ENCODE data around the gene GNAO1. TPM values are rescaled to one million over a fixed set of nuclear protein-coding genes. Genes with fewer than 3 reads are reported as not detected.

GNAO1 gene
- total and polyA plus RNA-seq, 2 experiments from 2014 or later = under 0.01 to 0.18 TPM

DNA sequence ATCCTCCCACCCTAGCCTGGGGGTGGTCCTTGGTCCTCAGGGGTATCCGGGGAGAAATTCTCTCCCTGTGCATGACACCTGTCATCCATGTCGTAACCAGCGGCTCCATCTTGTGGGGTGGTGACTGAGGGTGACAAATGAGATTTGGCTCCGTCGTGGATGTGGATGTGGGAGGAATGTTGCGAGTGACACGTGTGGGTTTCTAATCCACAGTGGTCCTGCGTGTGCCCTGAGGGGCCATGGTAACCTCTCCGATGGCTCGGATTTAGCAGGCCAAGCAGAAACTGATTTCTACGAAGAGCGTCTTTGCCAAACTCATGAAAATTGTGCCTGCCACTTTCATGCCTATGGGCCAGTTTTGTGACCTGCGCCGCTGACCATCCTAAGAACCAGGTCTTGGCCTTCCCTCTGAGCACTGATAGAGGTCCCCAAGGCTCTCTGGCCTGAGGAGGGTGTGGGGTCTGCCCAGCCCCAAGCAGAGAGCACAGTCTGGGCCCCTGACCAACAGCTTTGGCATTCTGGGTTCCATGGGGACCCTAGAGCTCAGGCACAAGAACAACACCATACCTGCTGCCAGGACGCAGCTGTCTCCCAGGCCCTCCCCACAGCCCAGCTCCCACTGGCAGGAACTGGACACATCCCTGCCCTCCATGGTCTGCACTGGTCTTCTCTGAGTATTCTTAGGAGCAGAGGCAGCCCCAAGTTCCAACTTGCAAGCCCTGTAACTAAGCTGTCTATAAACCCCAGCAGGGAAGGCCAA is 155.0 kb downstream of the GNAO1 start:
- in situ Hi-C loops (cut with MboI) = no loop called here
- no peak overlapping the region for H3K9ac ChIP-seq

DNA sequence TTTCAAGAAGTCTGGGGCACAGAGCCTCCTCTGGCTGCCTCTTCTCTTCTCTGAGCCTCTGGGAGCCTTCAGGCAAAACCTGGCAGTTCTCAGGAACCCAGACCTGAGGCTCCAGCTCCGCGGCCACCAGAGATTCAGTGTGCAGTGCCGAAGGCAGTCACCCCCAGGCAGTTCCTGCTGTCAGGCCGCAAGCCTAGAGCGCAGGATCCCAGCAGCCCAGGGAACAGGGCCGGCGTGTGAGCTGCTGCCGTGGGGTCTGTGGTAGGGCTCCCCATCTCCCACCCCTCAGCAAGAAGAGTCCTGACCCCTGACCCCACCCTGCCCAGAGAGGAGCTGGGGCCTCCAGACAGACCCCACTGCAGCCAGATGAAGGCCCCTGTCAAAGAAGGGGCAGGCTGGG is 155.9 kb downstream of the GNAO1 start:
- H3K79me2 ChIP-seq (ENCODE audit: insufficient read depth) = no peaks in the 10 kb centered on the region
- H3K9ac ChIP-seq = no peak overlapping the region
- TF ChIP-seq EZH2phosphoT487 (IDR thresholded peaks at IDR 0.05; ENCODE audit: insufficient read depth, low read depth) = no peak
- TF ChIP-seq EZH2 (IDR thresholded peaks at IDR 0.05; ENCODE audit: insufficient read depth, poor library complexity, severe bottlenecking) = no peak
- H2AFZ ChIP-seq = no peak overlapping the region
- no peak overlapping the region for H3K27ac ChIP-seq
- H3K27me3 ChIP-seq (replicated peaks; ENCODE audit: insufficient read depth) = no peaks in the 10 kb centered on the region
- no peak overlapping the region for H3K4me3 ChIP-seq
- H3K9me2 ChIP-seq (ENCODE audit: insufficient read depth) = no peaks in the 10 kb centered on the region
- H3K36me3 ChIP-seq (ENCODE audit: low read depth) = no peaks in the 10 kb centered on the region
- H3K9me3 ChIP-seq (ENCODE audit: low read depth) = no peaks in the 10 kb centered on the region
- DNase-seq = no peak
- H4K20me1 ChIP-seq (ENCODE audit: insufficient read depth) = no peaks in the 10 kb centered on the region
- H3K4me1 ChIP-seq (ENCODE audit: insufficient read depth) = no peaks in the 10 kb centered on the region
- in situ Hi-C loops (cut with MboI) = no loop called here
- no peak overlapping the region for H3K4me2 ChIP-seq (ENCODE audit: unreplicated experiment)
- H3F3A ChIP-seq (ENCODE audit: insufficient read depth) = no peaks in the 10 kb centered on the region
- WGBS, 2 experiments (ENCODE audit: low coverage in 1 of 2, low lambda C conversion rate in 2 of 2, missing lambda C conversion rate in 2 of 2) = 90 to 95% methylated on average over 8 of the region's 8 CpGs

More for the DNA sequence above, 155.0 kb downstream of the GNAO1 start:
- Histone ChIP-seq H3K4me1 (ENCODE audit: insufficient read depth) (no peaks in the 10 kb centered on the region), H3K79me2 (ENCODE audit: insufficient read depth) (no peaks in the 10 kb centered on the region), H4K20me1 (ENCODE audit: insufficient read depth) (no peaks in the 10 kb centered on the region), H3K27ac (no peak overlapping the region), H2AFZ (no peak overlapping the region), H3K4me2 (ENCODE audit: unreplicated experiment) (no peak overlapping the region), H3K27me3 (replicated peaks; ENCODE audit: insufficient read depth) (no peaks in the 10 kb centered on the region), H3K4me3 (no peak overlapping the region), H3K9me2 (ENCODE audit: insufficient read depth) (no peaks in the 10 kb centered on the region), H3K36me3 (ENCODE audit: low read depth) (no peaks in the 10 kb centered on the region), H3F3A (ENCODE audit: insufficient read depth) (no peaks in the 10 kb centered on the region), H3K9me3 (ENCODE audit: low read depth) (no peaks in the 10 kb centered on the region)
- WGBS, 2 experiments (ENCODE audit: low coverage in 1 of 2, low lambda C conversion rate in 2 of 2, missing lambda C conversion rate in 2 of 2) = 85 to 86% methylated on average over 15 of the region's 15 CpGs
- DNase-seq = no peak
- no peak for TF ChIP-seq EZH2phosphoT487 (IDR thresholded peaks at IDR 0.05; ENCODE audit: insufficient read depth, low read depth)
- TF ChIP-seq EZH2 (IDR thresholded peaks at IDR 0.05; ENCODE audit: insufficient read depth, poor library complexity, severe bottlenecking) = no peak

DNA sequence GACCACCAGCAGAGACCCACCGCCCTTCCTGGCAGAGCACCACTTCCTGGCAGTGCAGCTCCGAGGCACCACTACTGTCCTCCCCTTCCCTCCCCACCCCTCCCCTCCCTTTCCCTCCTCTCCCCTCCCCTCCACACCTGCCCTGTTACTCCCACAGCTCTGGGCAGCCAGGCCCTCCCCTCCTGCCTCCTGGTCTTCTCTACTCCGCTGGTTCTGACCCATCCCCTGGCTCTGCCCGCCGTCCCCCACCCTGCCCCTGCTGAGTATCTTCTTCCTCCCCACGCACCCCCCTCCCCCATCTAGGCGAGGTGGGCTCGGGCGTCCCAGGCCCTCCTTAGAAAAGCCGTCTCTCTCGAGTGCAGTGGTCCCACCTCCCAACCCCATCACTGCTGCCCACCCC is 156.4 kb downstream of the GNAO1 start:
- Histone ChIP-seq H3K36me3 (ENCODE audit: low read depth) (no peaks in the 10 kb centered on the region), H3K9ac (no peak overlapping the region), H3K4me1 (ENCODE audit: insufficient read depth) (no peaks in the 10 kb centered on the region), H3K9me2 (ENCODE audit: insufficient read depth) (no peaks in the 10 kb centered on the region), H3K4me3 (no peak overlapping the region), H4K20me1 (ENCODE audit: insufficient read depth) (no peaks in the 10 kb centered on the region), H3K9me3 (ENCODE audit: low read depth) (no peaks in the 10 kb centered on the region), H3K27me3 (replicated peaks; ENCODE audit: insufficient read depth) (no peaks in the 10 kb centered on the region), H3K79me2 (ENCODE audit: insufficient read depth) (no peaks in the 10 kb centered on the region), H3F3A (ENCODE audit: insufficient read depth) (no peaks in the 10 kb centered on the region), H3K27ac (no peak overlapping the region), H3K4me2 (ENCODE audit: unreplicated experiment) (no peak overlapping the region), H2AFZ (no peak overlapping the region)
- 51 to 59% methylated on average over 2 to 11 of the region's 11 CpGs for WGBS, 2 experiments (ENCODE audit: low coverage in 1 of 2, low lambda C conversion rate in 2 of 2, missing lambda C conversion rate in 2 of 2)
- TF ChIP-seq EZH2phosphoT487 (IDR thresholded peaks at IDR 0.05; ENCODE audit: insufficient read depth, low read depth) (no peak), EZH2 (IDR thresholded peaks at IDR 0.05; ENCODE audit: insufficient read depth, poor library complexity, severe bottlenecking) (no peak)
- DNase-seq = no peak
- in situ Hi-C loops (cut with MboI) = no loop called here

DNA sequence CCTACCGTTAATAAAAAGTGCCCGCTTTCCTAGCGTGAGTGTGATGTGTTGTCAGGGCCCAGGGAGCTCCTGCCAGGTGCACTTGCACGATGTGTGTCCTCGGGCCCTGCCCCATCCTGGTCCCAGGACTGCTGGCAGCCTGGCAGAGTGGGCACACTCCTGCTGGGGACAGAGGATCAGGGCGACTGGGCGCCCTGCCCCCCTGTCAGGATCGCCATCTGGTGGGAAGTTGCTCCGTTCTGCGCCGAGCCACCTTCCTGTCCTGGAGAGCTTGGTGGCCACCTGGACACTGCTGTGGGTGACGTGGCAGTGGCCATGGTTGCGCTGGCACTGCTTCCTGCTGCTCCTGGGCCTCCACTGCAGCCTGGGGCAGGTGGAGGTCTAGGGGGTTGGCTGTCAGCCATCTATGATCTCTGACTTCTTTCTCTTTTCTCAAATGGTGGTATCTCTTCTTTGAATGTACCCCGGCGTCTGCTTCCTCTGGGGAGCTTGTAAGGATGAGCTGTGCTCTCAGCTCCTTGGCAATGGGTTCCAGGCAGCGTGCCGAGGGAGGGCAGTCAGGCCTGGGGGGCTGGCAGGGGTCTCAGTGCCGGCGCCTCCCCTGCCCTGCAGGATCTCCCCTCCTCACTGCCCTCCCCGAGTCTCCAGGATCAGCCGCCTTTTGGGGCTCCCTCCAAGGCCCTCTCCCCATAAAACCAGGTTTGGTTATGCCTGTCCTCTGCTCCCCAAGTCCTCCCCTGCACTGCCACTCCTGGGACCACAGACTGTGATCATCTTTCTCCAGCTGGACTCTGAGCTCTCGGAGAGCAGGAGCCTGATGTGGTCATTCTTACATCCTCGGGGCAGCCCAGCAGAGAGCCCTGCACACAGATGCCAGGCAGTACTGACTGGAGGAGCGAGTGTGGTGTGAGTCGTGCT is 157.1 kb downstream of the GNAO1 start:
- Histone ChIP-seq H3K36me3 (ENCODE audit: low read depth) (no peaks in the 10 kb centered on the region), H3K27ac (no peak overlapping the region), H3K27me3 (replicated peaks; ENCODE audit: insufficient read depth) (no peaks in the 10 kb centered on the region), H2AFZ (no peak overlapping the region), H3K9me2 (ENCODE audit: insufficient read depth) (no peaks in the 10 kb centered on the region), H3F3A (ENCODE audit: insufficient read depth) (no peaks in the 10 kb centered on the region), H3K79me2 (ENCODE audit: insufficient read depth) (no peaks in the 10 kb centered on the region), H3K4me1 (ENCODE audit: insufficient read depth) (no peaks in the 10 kb centered on the region), H3K9me3 (ENCODE audit: low read depth) (no peaks in the 10 kb centered on the region), H3K9ac (no peak overlapping the region), H3K4me2 (ENCODE audit: unreplicated experiment) (no peak overlapping the region), H4K20me1 (ENCODE audit: insufficient read depth) (no peaks in the 10 kb centered on the region), H3K4me3 (no peak overlapping the region)
- in situ Hi-C loops (cut with MboI) = no loop called here
- DNase-seq = peak; percentile 14
- 74 to 77% methylated on average over 25 of the region's 25 CpGs for WGBS, 2 experiments (ENCODE audit: low coverage in 1 of 2, low lambda C conversion rate in 2 of 2, missing lambda C conversion rate in 2 of 2)
- TF ChIP-seq EZH2 (IDR thresholded peaks at IDR 0.05; ENCODE audit: insufficient read depth, poor library complexity, severe bottlenecking) (no peak), EZH2phosphoT487 (IDR thresholded peaks at IDR 0.05; ENCODE audit: insufficient read depth, low read depth) (no peak)
